Tibial artery (tissue), 4 donors: ENCODE measurements around the gene INPP5D.
"Not testable (repeated sequence)": the region's sequence is repeated elsewhere in the genome, so short reads cannot be mapped to it uniquely, and the experiment has no call there.

Experiments used
- DNase-seq, 2 donors: peaks; one replicate each; pipeline ENCODE4 v3.0.0-alpha.2; 2019
- H3K27ac ChIP-seq, 2 donors: fragments of 200-600 bp; sonication (generic) in 1 of 2; 1 replicate in 1 of 2; 2 replicates in 1 of 2; pipeline ENCODE4 v1.5.1; 2018 to 2019; ENCODE audit warnings: mild to moderate bottlenecking in 1 of 2
- H3K27me3 ChIP-seq, 2 donors: fragments of 200-600 bp; sonication (generic) in 1 of 2; one replicate each; pipeline versions ENCODE4 v1.5.1 to v1.6.0; 2016 to 2019
- H3K36me3 ChIP-seq, 3 donors: fragments of 200-600 bp; sonication (generic) in 2 of 3; one replicate each; pipeline ENCODE4 v1.5.1; 2016 to 2019; ENCODE audit warnings: mild to moderate bottlenecking in 2 of 3
- H3K4me1 ChIP-seq, 4 donors: fragments of 200-600 bp; sonication (generic) in 2 of 4; 1 replicate in 3 of 4; 2 replicates in 1 of 4; pipeline ENCODE4 v1.5.1; 2016 to 2019
- H3K4me3 ChIP-seq, 2 donors: fragments of 200-600 bp; sonication (generic) in 1 of 2; 1 replicate in 1 of 2; 2 replicates in 1 of 2; pipeline ENCODE4 v1.5.1; 2018 to 2019; ENCODE audit warnings: mild to moderate bottlenecking in 2 of 2
- H3K9me3 ChIP-seq, 3 donors: fragments of 200-600 bp; sonication (generic) in 1 of 3; one replicate each; pipeline ENCODE4 v1.5.1; 2016 to 2019
- CTCF ChIP-seq, 2 experiments: fragments of 200-600 bp in 1 of 2; fragments of 450-650 bp in 1 of 2; IDR thresholded peaks; one replicate each; pipeline ENCODE4 v1.5.1; 2017 to 2019; ENCODE audit warnings: antibody characterized with exemption in 2 of 2, mild to moderate bottlenecking in 1 of 2, moderate library complexity in 1 of 2
- intact Hi-C: fragments of 100-400 bp; cut with DNase I; formaldehyde crosslinking; loops from one replicate; pipeline ENCODE4 v1.15.0; 2023; ENCODE audit warnings: low total_unique reads

Gene INPP5D

GRCh38 chr2:233185330-233185729 lies 125.2 kb downstream of the INPP5D start:
- Histone ChIP-seq H3K9me3 (no peaks in the 10 kb centered on the region), H3K27ac (no peak overlapping the region), H3K27me3 (no peaks in the 10 kb centered on the region), H3K4me3 (no peak overlapping the region), H3K36me3 (peaks cover 0 to 5% (median 0%) of the 10 kb centered on the region in 3 donors), H3K4me1 (no peaks in the 10 kb centered on the region)
- TF ChIP-seq CTCF (IDR thresholded peaks at IDR 0.05) = no peak
- DNase-seq = no peak
- intact Hi-C loops = no loop called here

GRCh38 chr2:233185963-233186362 lies 125.8 kb downstream of the INPP5D start:
- no peak overlapping the region for H3K27ac ChIP-seq
- no peak overlapping the region for H3K4me3 ChIP-seq
- no peaks in the 10 kb centered on the region for H3K27me3 ChIP-seq
- H3K4me1 ChIP-seq = no peaks in the 10 kb centered on the region
- peaks cover 0 to 5% (median 0%) of the 10 kb centered on the region in 3 donors for H3K36me3 ChIP-seq
- intact Hi-C loops = no loop called here
- TF ChIP-seq CTCF (IDR thresholded peaks at IDR 0.05) = no peak
- DNase-seq = no peak
- no peaks in the 10 kb centered on the region for H3K9me3 ChIP-seq

GRCh38 chr2:233186851-233187250 lies 126.7 kb downstream of the INPP5D start:
- DNase-seq = no peak
- Histone ChIP-seq H3K9me3 (no peaks in the 10 kb centered on the region), H3K27me3 (no peaks in the 10 kb centered on the region), H3K4me3 (no peak overlapping the region), H3K36me3 (peaks cover 0 to 5% (median 0%) of the 10 kb centered on the region in 3 donors), H3K4me1 (no peaks in the 10 kb centered on the region), H3K27ac (no peak overlapping the region)
- TF ChIP-seq CTCF (IDR thresholded peaks at IDR 0.05) = no peak
- intact Hi-C loops = no loop called here

- no peaks in the 10 kb centered on the region for H3K9me3 ChIP-seq
- H3K27me3 ChIP-seq = no peaks in the 10 kb centered on the region
- H3K27ac ChIP-seq = no peak overlapping the region
- intact Hi-C loops = no loop called here
- peaks cover 0 to 5% (median 0%) of the 10 kb centered on the region in 3 donors for H3K36me3 ChIP-seq
- TF ChIP-seq CTCF (IDR thresholded peaks at IDR 0.05) = no peak
- H3K4me3 ChIP-seq = no peak overlapping the region
- no peak for DNase-seq
- no peaks in the 10 kb centered on the region for H3K4me1 ChIP-seq
Measured at GRCh38 chr2:233189025-233189424, 128.9 kb downstream of the INPP5D start.

GRCh38 chr2:233191016-233191415 lies 130.9 kb downstream of the INPP5D start:
- H3K4me3 ChIP-seq, intact Hi-C loops, DNase-seq, H3K27ac ChIP-seq, H3K4me1 ChIP-seq, H3K36me3 ChIP-seq, H3K27me3 ChIP-seq, H3K9me3 ChIP-seq: not testable (repeated sequence)

- no peaks in the 10 kb centered on the region for H3K4me1 ChIP-seq
- no peak for TF ChIP-seq CTCF (IDR thresholded peaks at IDR 0.05)
- H3K9me3 ChIP-seq = no peaks in the 10 kb centered on the region
- H3K27ac ChIP-seq = no peak overlapping the region
- intact Hi-C loops = no loop called here
- no peaks in the 10 kb centered on the region for H3K27me3 ChIP-seq
- no peak overlapping the region for H3K4me3 ChIP-seq
- no peak for DNase-seq
- H3K36me3 ChIP-seq = peaks cover 0 to 4% (median 0%) of the 10 kb centered on the region in 3 donors
Measured at GRCh38 chr2:233193738-233194137, 133.6 kb downstream of the INPP5D start.
